ENCODE measurements around the gene CTSH. TPM values are rescaled to one million over a fixed set of nuclear protein-coding genes. Genes with fewer than 3 reads are reported as not detected.
A peak's percentile ranks its signal among the peaks of the same experiment; 100 is the strongest.

CTSH gene
- total RNA-seq, 1 donor from 2014 or later: 10.0 TPM

DNA sequence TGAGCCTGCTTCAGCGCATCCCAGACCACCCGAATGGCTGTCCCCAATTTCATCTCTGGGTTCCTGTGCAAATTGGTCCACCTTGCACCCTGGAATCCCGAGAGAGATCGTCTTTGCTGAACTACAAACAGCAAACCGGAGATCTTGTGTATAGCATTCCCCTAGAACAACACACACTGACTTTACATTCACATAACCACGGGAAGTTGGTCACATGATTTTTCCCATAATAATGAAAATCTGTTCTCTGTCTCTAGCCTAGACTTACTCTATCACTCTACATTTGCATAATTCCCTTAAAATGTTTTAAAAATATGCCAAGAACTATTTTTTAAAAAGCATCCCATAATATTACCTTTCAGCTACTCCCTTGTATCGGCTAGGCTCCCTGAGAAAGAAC is 34.6 kb downstream of the CTSH start:
- TF ChIP-seq, protein P1, sequence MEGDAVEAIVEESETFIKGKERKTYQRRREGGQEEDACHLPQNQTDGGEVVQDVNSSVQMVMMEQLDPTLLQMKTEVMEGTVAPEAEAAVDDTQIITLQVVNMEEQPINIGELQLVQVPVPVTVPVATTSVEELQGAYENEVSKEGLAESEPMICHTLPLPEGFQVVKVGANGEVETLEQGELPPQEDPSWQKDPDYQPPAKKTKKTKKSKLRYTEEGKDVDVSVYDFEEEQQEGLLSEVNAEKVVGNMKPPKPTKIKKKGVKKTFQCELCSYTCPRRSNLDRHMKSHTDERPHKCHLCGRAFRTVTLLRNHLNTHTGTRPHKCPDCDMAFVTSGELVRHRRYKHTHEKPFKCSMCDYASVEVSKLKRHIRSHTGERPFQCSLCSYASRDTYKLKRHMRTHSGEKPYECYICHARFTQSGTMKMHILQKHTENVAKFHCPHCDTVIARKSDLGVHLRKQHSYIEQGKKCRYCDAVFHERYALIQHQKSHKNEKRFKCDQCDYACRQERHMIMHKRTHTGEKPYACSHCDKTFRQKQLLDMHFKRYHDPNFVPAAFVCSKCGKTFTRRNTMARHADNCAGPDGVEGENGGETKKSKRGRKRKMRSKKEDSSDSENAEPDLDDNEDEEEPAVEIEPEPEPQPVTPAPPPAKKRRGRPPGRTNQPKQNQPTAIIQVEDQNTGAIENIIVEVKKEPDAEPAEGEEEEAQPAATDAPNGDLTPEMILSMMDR (IDR thresholded peaks at IDR 0.05; ENCODE audit: unreplicated experiment): no peak
- H3K36me3 Mint-ChIP-seq (ENCODE audit: low read depth, unreplicated experiment): peaks cover 22% of the 10 kb centered on the region
- H3K9me3 Mint-ChIP-seq (ENCODE audit: unreplicated experiment): no peaks in the 10 kb centered on the region
- H3K4me1 Mint-ChIP-seq (ENCODE audit: unreplicated experiment): peaks cover 28% of the 10 kb centered on the region
- no peaks in the 10 kb centered on the region for H3K27me3 Mint-ChIP-seq (ENCODE audit: unreplicated experiment)
- H3K4me3 Mint-ChIP-seq (ENCODE audit: unreplicated experiment): no peak overlapping the region
- no peak overlapping the region for H3K27ac Mint-ChIP-seq (ENCODE audit: unreplicated experiment)
- no peak for DNase-seq (ENCODE audit: low spot score)

DNA sequence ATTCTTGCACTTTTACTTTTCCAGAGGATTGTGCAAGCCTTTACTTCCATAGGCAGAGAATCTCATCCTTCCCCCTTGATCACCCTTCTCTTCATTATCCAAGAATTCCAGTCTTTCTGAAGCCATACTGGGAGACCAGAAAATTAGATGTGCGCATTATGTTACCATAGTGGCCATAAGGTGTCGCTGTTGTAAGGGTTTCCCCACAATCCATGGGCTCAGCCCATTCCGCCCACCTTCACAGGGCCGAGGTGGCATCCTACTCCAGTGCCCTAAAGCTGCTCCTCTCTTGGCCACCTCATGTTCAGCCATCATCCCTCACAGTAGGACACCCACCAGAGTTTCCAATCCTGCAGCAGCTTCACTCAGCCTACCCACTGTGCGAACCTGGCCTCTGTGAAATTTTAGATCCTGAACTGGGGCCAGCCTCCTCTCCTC is 35.0 kb downstream of the CTSH start:
- Mint-ChIP-seq H3K27me3 (ENCODE audit: unreplicated experiment) (no peaks in the 10 kb centered on the region), H3K27ac (ENCODE audit: unreplicated experiment) (no peak overlapping the region), H3K4me3 (ENCODE audit: unreplicated experiment) (no peak overlapping the region), H3K36me3 (ENCODE audit: low read depth, unreplicated experiment) (peaks cover 22% of the 10 kb centered on the region), H3K9me3 (ENCODE audit: unreplicated experiment) (no peaks in the 10 kb centered on the region), H3K4me1 (ENCODE audit: unreplicated experiment) (peaks cover 28% of the 10 kb centered on the region)
- TF ChIP-seq, protein P1 (IDR thresholded peaks at IDR 0.05; ENCODE audit: unreplicated experiment): peak; percentile 76
- peak; percentile 70 for DNase-seq (ENCODE audit: low spot score)

DNA sequence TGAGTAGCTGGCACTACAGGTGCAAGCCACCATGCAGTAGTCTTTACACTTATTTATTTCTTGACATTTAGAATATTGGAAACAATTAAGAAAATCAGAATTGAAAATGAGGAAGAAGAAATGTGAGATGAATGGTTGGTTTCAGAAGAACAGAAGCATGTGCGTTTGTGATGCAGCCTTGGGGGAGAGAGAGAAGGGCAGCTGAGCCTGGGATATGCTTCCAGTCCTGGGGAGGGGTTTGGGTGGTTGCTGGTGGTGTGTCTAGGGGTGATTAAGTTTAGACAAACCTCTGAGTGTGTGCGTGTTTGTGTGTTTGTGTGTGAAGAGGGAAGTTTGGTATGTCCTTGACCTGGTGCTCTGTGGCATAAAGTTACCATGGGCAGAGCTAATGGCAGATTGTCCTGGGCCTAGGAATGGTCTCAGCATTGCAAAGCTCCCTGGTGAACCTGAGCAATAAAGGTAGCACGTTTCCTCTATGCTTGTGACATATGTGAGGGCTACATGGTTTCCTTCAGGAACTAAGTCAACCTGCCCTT is 35.6 kb downstream of the CTSH start:
- TF ChIP-seq, protein P1 (IDR thresholded peaks at IDR 0.05; ENCODE audit: unreplicated experiment): no peak
- H3K4me3 Mint-ChIP-seq (ENCODE audit: unreplicated experiment): no peak overlapping the region
- no peak for DNase-seq (ENCODE audit: low spot score)
- no peaks in the 10 kb centered on the region for H3K27me3 Mint-ChIP-seq (ENCODE audit: unreplicated experiment)
- peaks cover 28% of the 10 kb centered on the region for H3K4me1 Mint-ChIP-seq (ENCODE audit: unreplicated experiment)
- no peak overlapping the region for H3K27ac Mint-ChIP-seq (ENCODE audit: unreplicated experiment)
- peaks cover 18% of the 10 kb centered on the region for H3K36me3 Mint-ChIP-seq (ENCODE audit: low read depth, unreplicated experiment)
- no peaks in the 10 kb centered on the region for H3K9me3 Mint-ChIP-seq (ENCODE audit: unreplicated experiment)

DNA sequence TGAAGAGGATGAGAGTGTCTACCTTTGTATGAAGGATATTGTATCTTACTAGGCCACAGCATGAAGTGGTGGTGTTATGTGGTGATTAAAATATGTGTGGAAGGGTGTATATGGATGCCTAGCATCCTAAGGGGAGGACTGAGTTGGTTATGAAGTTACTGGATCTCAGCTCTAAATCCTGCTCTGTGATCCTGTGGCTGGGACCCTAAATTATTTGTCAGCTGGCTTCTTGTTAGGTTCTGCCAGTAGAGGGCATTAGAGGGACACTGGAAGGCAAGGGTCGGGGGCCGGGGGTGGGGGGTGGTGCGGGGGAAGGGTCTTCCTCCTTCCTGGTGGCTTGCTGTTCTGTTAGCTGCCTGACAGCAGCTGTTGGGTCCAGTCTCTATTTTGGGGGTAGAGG is 37.3 kb downstream of the CTSH start:
- Mint-ChIP-seq H3K27me3 (ENCODE audit: unreplicated experiment) (no peaks in the 10 kb centered on the region), H3K27ac (ENCODE audit: unreplicated experiment) (no peak overlapping the region), H3K36me3 (ENCODE audit: low read depth, unreplicated experiment) (peaks cover 17% of the 10 kb centered on the region), H3K9me3 (ENCODE audit: unreplicated experiment) (no peaks in the 10 kb centered on the region), H3K4me1 (ENCODE audit: unreplicated experiment) (peaks cover 28% of the 10 kb centered on the region), H3K4me3 (ENCODE audit: unreplicated experiment) (no peak overlapping the region)
- peak; percentile 48 for DNase-seq (ENCODE audit: low spot score)
- TF ChIP-seq, protein P1 (IDR thresholded peaks at IDR 0.05; ENCODE audit: unreplicated experiment): peak; percentile 40

DNA sequence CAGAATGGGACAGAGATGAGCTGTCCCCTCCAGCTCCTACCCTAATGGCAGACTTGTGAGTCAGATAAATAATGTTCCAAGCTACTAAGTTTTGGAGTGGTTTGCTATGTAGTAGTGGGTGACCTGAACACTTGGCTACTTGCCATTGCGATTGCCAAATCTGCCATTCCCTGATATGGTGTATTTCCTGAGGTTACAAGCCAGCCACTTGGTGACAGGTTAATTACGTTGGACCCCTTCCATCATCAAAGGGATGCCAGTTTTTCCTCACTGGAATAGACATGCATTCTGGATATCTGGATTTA is 38.6 kb downstream of the CTSH start:
- no peaks in the 10 kb centered on the region for H3K27me3 Mint-ChIP-seq (ENCODE audit: unreplicated experiment)
- H3K27ac Mint-ChIP-seq (ENCODE audit: unreplicated experiment): no peak overlapping the region
- no peak for DNase-seq (ENCODE audit: low spot score)
- peaks cover 23% of the 10 kb centered on the region for H3K36me3 Mint-ChIP-seq (ENCODE audit: low read depth, unreplicated experiment)
- no peaks in the 10 kb centered on the region for H3K9me3 Mint-ChIP-seq (ENCODE audit: unreplicated experiment)
- no peak overlapping the region for H3K4me3 Mint-ChIP-seq (ENCODE audit: unreplicated experiment)
- peaks cover 18% of the 10 kb centered on the region for H3K4me1 Mint-ChIP-seq (ENCODE audit: unreplicated experiment)
- TF ChIP-seq, protein P1 (IDR thresholded peaks at IDR 0.05; ENCODE audit: unreplicated experiment): no peak

All from endothelial cell (in vitro differentiated cells).